A549 (cell line): Measurements from ENCODE around the gene SMAGP.

ENCODE experiments used
- CEBPB ChIP-seq, 2 experiments: fragments of >200 bp in 1 of 2; sonication (Bioruptor Twin) in 1 of 2; formaldehyde crosslinking in 1 of 2; IDR thresholded peaks; 2 replicates each; pipeline ENCODE4 v1.6.1; 2012 to 2016
- CTCF ChIP-seq: fragments of >200 bp; sonication (Bioruptor Twin); formaldehyde crosslinking; IDR thresholded peaks from 3 replicates; pipeline ENCODE4 v1.5.1; 2016
- EHMT2 ChIP-seq: fragments of 200-600 bp; sonication (generic); IDR thresholded peaks from 2 replicates; pipeline ENCODE4 v1.6.1; 2016; ENCODE audit warnings: antibody characterized with exemption, low read depth, mild to moderate bottlenecking, moderate library complexity
- HDAC2 ChIP-seq: fragments of 200-600 bp; sonication (generic); IDR thresholded peaks from 2 replicates; pipeline ENCODE4 v1.6.1; 2016
- MYC ChIP-seq: IDR thresholded peaks from 2 replicates; pipeline ENCODE4 v1.6.1; 2012; ENCODE audit warnings: mild to moderate bottlenecking, inconsistent platforms, low read length, improper control_type of control experiment, borderline replicate concordance
- RARB ChIP-seq: fragments of 250-450 bp; sonication (Bioruptor Pico); IDR thresholded peaks from 2 replicates; pipeline ENCODE4 v1.8.0; 2021; ENCODE audit warnings: mild to moderate bottlenecking, moderate library complexity
- REST ChIP-seq: fragments of 200-600 bp; sonication (generic); IDR thresholded peaks from 2 replicates; pipeline ENCODE4 v1.6.1; 2016; ENCODE audit warnings: antibody characterized with exemption, mild to moderate bottlenecking, moderate library complexity

DNA sequence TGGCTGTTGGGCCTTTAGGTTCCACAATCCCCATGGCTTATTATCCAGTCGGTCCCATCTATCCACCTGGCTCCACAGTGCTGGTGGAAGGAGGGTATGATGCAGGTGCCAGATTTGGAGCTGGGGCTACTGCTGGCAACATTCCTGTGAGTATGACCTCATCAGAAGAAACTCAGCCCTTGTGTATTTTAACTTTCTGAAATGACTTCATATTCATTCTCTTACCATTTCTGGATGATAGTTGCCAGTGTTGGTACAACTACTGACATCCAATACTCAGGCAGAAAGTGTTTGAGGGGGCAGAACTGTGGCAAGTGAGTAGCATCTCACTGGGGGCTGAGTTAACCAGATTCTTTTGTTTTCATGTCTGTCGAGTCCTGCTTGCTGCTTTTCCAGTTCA lies 29.2 kb downstream of the SMAGP start:
- TF ChIP-seq EHMT2 = no peak
- TF ChIP-seq REST = no peak
- no peak for TF ChIP-seq CTCF
- no peak for TF ChIP-seq MYC
- no peak for TF ChIP-seq RARB (CRISPR knock-in tag)
- no peak for TF ChIP-seq HDAC2
- no peak for TF ChIP-seq CEBPB (IDR thresholded peaks at IDR 0.05)
